HepG2 (cell line): ENCODE results near the gene LGALS7B. TPM values are rescaled to one million over a fixed set of nuclear protein-coding genes. Genes with fewer than 3 reads are reported as not detected.

Experiments used
- BCL6 ChIP-seq: IDR thresholded peaks from 2 replicates; pipeline ENCODE4 v1.6.1; 2016; ENCODE audit warnings: missing genetic modification reagents, missing compliant biosample characterization
- CBX5 ChIP-seq: sonication (generic); formaldehyde crosslinking; IDR thresholded peaks from 2 replicates; pipeline ENCODE4 v1.4.0; 2020; ENCODE audit warnings: missing genetic modification reagents, borderline replicate concordance
- ERF ChIP-seq: IDR thresholded peaks from 2 replicates; pipeline ENCODE4 v1.6.1; 2018; ENCODE audit warnings: missing biosample characterization, missing genetic modification reagents
- FOXA3 ChIP-seq: IDR thresholded peaks from 2 replicates; pipeline ENCODE4 v1.6.1; 2016; ENCODE audit warnings: missing genetic modification reagents, missing compliant biosample characterization
- HCFC1 ChIP-seq: fragments of 150-350 bp; IDR thresholded peaks from 2 replicates; pipeline ENCODE4 v1.6.1; 2014; ENCODE audit warnings: low read depth, low read length
- KLF6 ChIP-seq: IDR thresholded peaks from 2 replicates; pipeline ENCODE4 v1.8.0; 2016; ENCODE audit warnings: missing biosample characterization, missing genetic modification reagents
- KMT2B ChIP-seq: IDR thresholded peaks from 2 replicates; pipeline ENCODE4 v1.6.1; 2016; ENCODE audit warnings: missing genetic modification reagents, missing compliant biosample characterization
- PLRG1 ChIP-seq: fragments of 450-650 bp; conservative IDR thresholded peaks from 2 replicates; pipeline ENCODE4 v1.6.1; 2016
- POLR2A ChIP-seq, 2 experiments: IDR thresholded peaks; 2 replicates each; pipeline ENCODE4 v1.6.1; 2011; ENCODE audit warnings: low read depth in 2 of 2, low read length in 2 of 2, mild to moderate bottlenecking in 1 of 2, moderate library complexity in 1 of 2; ENCODE audit not compliant: insufficient read depth in 1 of 2
- TP53 ChIP-seq: sonication (generic); formaldehyde crosslinking; conservative IDR thresholded peaks from 2 replicates; pipeline ENCODE4 v1.4.0; 2020; ENCODE audit warnings: missing genetic modification reagents
- TRIM22 ChIP-seq: fragments of 450-650 bp; IDR thresholded peaks from 2 replicates; pipeline ENCODE4 v1.6.1; 2017
- U2AF1 ChIP-seq: fragments of 200-400 bp; formaldehyde crosslinking; optimal IDR thresholded peaks from 2 replicates; pipeline ENCODE3; 2017; ENCODE audit warnings: mild to moderate bottlenecking, low read depth, low read length
- ZBTB3 ChIP-seq: sonication (generic); formaldehyde crosslinking; IDR thresholded peaks from 2 replicates; pipeline ENCODE4 v1.4.0; 2020; ENCODE audit warnings: low read depth, mild to moderate bottlenecking, moderate library complexity, missing genetic modification reagents, borderline replicate concordance
- ZBTB40 ChIP-seq, 2 experiments: fragments of 450-650 bp in 1 of 2; sonication (generic) in 1 of 2; formaldehyde crosslinking in 1 of 2; IDR thresholded peaks; 2 replicates each; pipeline versions ENCODE4 v1.6.1 to v1.8.0; 2016 to 2022; ENCODE audit warnings: antibody characterized with exemption in 1 of 2, mild to moderate bottlenecking in 1 of 2, missing genetic modification reagents in 1 of 2
- ZBTB49 ChIP-seq: sonication (generic); formaldehyde crosslinking; IDR thresholded peaks from 2 replicates; pipeline ENCODE4 v1.4.0; 2020; ENCODE audit warnings: missing genetic modification reagents, borderline replicate concordance
- ZNF136 ChIP-seq: sonication (generic); formaldehyde crosslinking; IDR thresholded peaks from 2 replicates; pipeline ENCODE4 v1.8.1; 2022; ENCODE audit warnings: low read depth, mild to moderate bottlenecking, moderate library complexity, missing genetic modification reagents
- ZNF549 ChIP-seq: sonication (generic); formaldehyde crosslinking; IDR thresholded peaks from 2 replicates; pipeline ENCODE4 v1.5.0; 2020; ENCODE audit warnings: missing genetic modification reagents
- polyA plus RNA-seq, 8 experiments: library from polyadenylated mRNA; depleted of rRNA in 3 of 8; stranded (reverse) in 7 of 8; unstranded in 1 of 8; fragments of >200 nt; fragmentation: Illumina TruSeq in 4 of 8; extraction: Trizol in 4 of 8; gene quantifications; 2 replicates each; pipeline versions ENCODE4 v1.2.1 to v1.2.3, GENCODE V29; 2011 to 2016; ENCODE audit warnings: low read depth in 4 of 8, missing spikeins in 1 of 8, mixed read lengths in 1 of 8; ENCODE audit not compliant: insufficient read depth in 1 of 8
- total RNA-seq, 5 experiments: library from RNA; depleted of rRNA; stranded (reverse); fragments of >200 nt; fragmentation: Illumina TruSeq; extraction: Trizol; gene quantifications; 2 replicates each; pipeline ENCODE4 v1.2.3, GENCODE V29; 2016; ENCODE audit warnings: low read depth in 1 of 5

Gene LGALS7B
- total and polyA plus RNA-seq, 2 of the 13 experiments (the other 11 are each of a cell fraction or from before 2014, with no cell fraction given), result 1.7 to 2.1 TPM

- TF ChIP-seq ZBTB49 (no peak), ZNF136 (CRISPR knock-in tag) (no peak), U2AF1 (no peak), POLR2A (IDR thresholded peaks at IDR 0.05; ENCODE audit: insufficient read depth in 1 of 2, low read depth in 2 of 2, low read length in 2 of 2) (no peak; a peak in 1 of 4 replicates), HCFC1 (no peak), TP53 (CRISPR knock-in tag) (no peak; the same call in 1 of the 2 replicates), PLRG1 (no peak), ZBTB40 (IDR thresholded peaks at IDR 0.05) (no peak), ZBTB40 (CRISPR knock-in tag; IDR thresholded peaks at IDR 0.05) (no peak; the same call in 1 of the 2 replicates), TRIM22 (no peak), ZBTB3 (CRISPR knock-in tag) (peak; percentile 40; the same call in 1 of the 2 replicates), KMT2B (CRISPR knock-in tag) (peak; percentile 54; the same call in 1 of the 2 replicates), BCL6 (CRISPR knock-in tag) (peak; percentile 80), ERF (CRISPR knock-in tag) (peak; percentile 75; the same call in 1 of the 2 replicates), FOXA3 (CRISPR knock-in tag) (peak; percentile 85), CBX5 (CRISPR knock-in tag) (no peak; the same call in 1 of the 2 replicates), ZNF549 (CRISPR knock-in tag) (no peak), KLF6 (CRISPR knock-in tag) (peak; percentile 55; the same call in 1 of the 2 replicates)
Observed at GRCh38 chr19:38759590-38760003, 29.4 kb upstream of the LGALS7B start (continued).
